CD14-positive monocyte (primary cell): ENCODE results near the gene HSD17B14. TPM values are rescaled to one million over a fixed set of nuclear protein-coding genes. Genes with fewer than 3 reads are reported as not detected.

Experiments
- DNase-seq, 3 donors: peaks; one replicate each; pipeline ENCODE4 v3.0.0-alpha.2; 2011 to 2022
- H2AFZ ChIP-seq: 2 replicates; pipeline ENCODE4 v1.6.0; 2012; ENCODE audit warnings: mild to moderate bottlenecking, low read depth, low read length, inconsistent platforms; ENCODE audit not compliant: insufficient read depth, poor library complexity, severe bottlenecking
- H3K27ac ChIP-seq, 2 donors: 1 replicate in 1 of 2; 2 replicates in 1 of 2; pipeline ENCODE4 v1.5.1; 2012 to 2013; ENCODE audit warnings: low read length in 2 of 2, control low read depth in 1 of 2, inconsistent platforms in 1 of 2, low read depth in 1 of 2, mild to moderate bottlenecking in 1 of 2
- H3K27me3 ChIP-seq, 2 donors: one replicate each; pipeline versions ENCODE4 v1.6.0 to v1.6.1; 2011 to 2013; ENCODE audit warnings: low read length in 2 of 2; ENCODE audit not compliant: control insufficient read depth in 2 of 2, insufficient read depth in 2 of 2
- H3K36me3 ChIP-seq, 2 donors: replicated peaks in 1 of 2; 1 replicate in 1 of 2; 2 replicates in 1 of 2; pipeline versions ENCODE4 v1.5.1 to v1.6.1; 2012 to 2013; ENCODE audit warnings: low read length in 2 of 2, control low read depth in 1 of 2, inconsistent platforms in 1 of 2, mild to moderate bottlenecking in 1 of 2; ENCODE audit not compliant: insufficient read depth in 2 of 2, control insufficient read depth in 1 of 2
- H3K4me1 ChIP-seq, 2 donors: 1 replicate in 1 of 2; 2 replicates in 1 of 2; pipeline versions ENCODE4 v1.5.1 to v1.6.1; 2012 to 2013; ENCODE audit warnings: low read length in 2 of 2, control low read depth in 1 of 2, inconsistent platforms in 1 of 2, mild to moderate bottlenecking in 1 of 2, moderate library complexity in 1 of 2; ENCODE audit not compliant: insufficient read depth in 2 of 2, control insufficient read depth in 1 of 2
- H3K4me2 ChIP-seq: replicated peaks from 2 replicates; pipeline ENCODE3; 2012; ENCODE audit warnings: low read length, moderate library complexity, mild to moderate bottlenecking; ENCODE audit not compliant: poor library complexity, severe bottlenecking; ENCODE audit errors: extremely low read depth
- H3K4me3 ChIP-seq, 3 experiments: fragments of 200-600 bp in 1 of 3; sonication (generic) in 1 of 3; replicated peaks in 1 of 3; 1 replicate in 2 of 3; 2 replicates in 1 of 3; pipeline ENCODE4 v1.5.1; 2011 to 2013; ENCODE audit warnings: low read length in 3 of 3, mild to moderate bottlenecking in 3 of 3, control low read depth in 2 of 3, low read depth in 2 of 3, inconsistent platforms in 1 of 3, moderate library complexity in 1 of 3
- H3K79me2 ChIP-seq: 2 replicates; pipeline ENCODE4 v1.6.0; 2012; ENCODE audit warnings: mild to moderate bottlenecking, control low read depth, inconsistent platforms, low read length, moderate library complexity; ENCODE audit not compliant: insufficient read depth
- H3K9ac ChIP-seq: 2 replicates; pipeline ENCODE4 v1.6.0; 2017; ENCODE audit warnings: low read length, mild to moderate bottlenecking; ENCODE audit not compliant: insufficient read depth, poor library complexity, severe bottlenecking
- H3K9me3 ChIP-seq, 2 donors: replicated peaks in 1 of 2; 1 replicate in 1 of 2; 2 replicates in 1 of 2; pipeline versions ENCODE4 v1.5.1 to v1.6.1; 2012 to 2013; ENCODE audit warnings: low read length in 2 of 2, control low read depth in 1 of 2; ENCODE audit not compliant: control insufficient read depth in 1 of 2, insufficient read depth in 1 of 2
- H4K20me1 ChIP-seq: 2 replicates; pipeline ENCODE4 v1.6.0; 2012; ENCODE audit warnings: mild to moderate bottlenecking, low read length, control low read depth, moderate library complexity; ENCODE audit not compliant: insufficient read depth
- H3K27ac Mint-ChIP-seq, 7 donors: one replicate each; pipeline ENCODE4 v1.8.0; 2020; ENCODE audit warnings: mild to moderate bottlenecking in 7 of 7, mixed read lengths in 7 of 7, moderate library complexity in 6 of 7, inconsistent platforms in 2 of 7
- H3K27me3 Mint-ChIP-seq, 3 donors: one replicate each; pipeline ENCODE4 v1.8.0; 2021 to 2022; ENCODE audit warnings: low read depth in 3 of 3, mild to moderate bottlenecking in 3 of 3, mixed read lengths in 3 of 3, moderate library complexity in 3 of 3, inconsistent platforms in 1 of 3
- H3K36me3 Mint-ChIP-seq, 2 donors: one replicate each; pipeline ENCODE4 v1.8.0; 2020; ENCODE audit warnings: mixed read lengths in 2 of 2, inconsistent platforms in 1 of 2, mild to moderate bottlenecking in 1 of 2
- H3K4me1 Mint-ChIP-seq: one replicate; pipeline ENCODE4 v1.8.0; 2020; ENCODE audit warnings: mild to moderate bottlenecking, mixed read lengths
- H3K4me3 Mint-ChIP-seq, 2 donors: one replicate each; pipeline ENCODE4 v1.8.0; 2020; ENCODE audit warnings: mild to moderate bottlenecking in 2 of 2, mixed read lengths in 2 of 2, moderate library complexity in 1 of 2
- H3K9me3 Mint-ChIP-seq, 7 donors: one replicate each; pipeline ENCODE4 v1.8.0; 2020 to 2022; ENCODE audit warnings: mixed read lengths in 7 of 7, mild to moderate bottlenecking in 6 of 7, moderate library complexity in 6 of 7, inconsistent platforms in 2 of 7
- CTCF ChIP-seq: fragments of 200-600 bp; IDR thresholded peaks from one replicate; pipeline ENCODE4 v1.8.0; 2022; ENCODE audit warnings: antibody characterized with exemption, mild to moderate bottlenecking
- WGBS: methylation state at CpG from one replicate; pipeline ENCODE4 v1.1.5; 2013; ENCODE audit warnings: missing lambda C conversion rate; ENCODE audit not compliant: insufficient coverage; 5-methylcytosine and 5-hydroxymethylcytosine counted together
- intact Hi-C, 2 donors: fragments of 100-400 bp; cut with micrococcal nuclease; formaldehyde crosslinking; loops; one replicate each; pipeline versions ENCODE4 v1.15.0 to v1.15.1; 2023
- polyA plus RNA-seq, 3 donors: library from polyadenylated mRNA; depleted of rRNA in 1 of 3; unstranded in 2 of 3; stranded (reverse) in 1 of 3; fragments of 300-500 nt in 2 of 3; fragments of >200 nt in 1 of 3; fragmentation: Illumina TruSeq in 2 of 3; gene quantifications; 1 replicate in 2 of 3; 2 replicates in 1 of 3; pipeline ENCODE4 v1.2.3, GENCODE V29; 2012 to 2021

Gene HSD17B14
- polyA plus RNA-seq, 3 donors = not detected

- H3K4me3 Mint-ChIP-seq = peak overlapping the region in 1 of 2 donors; percentile 52
- TF ChIP-seq CTCF = no peak
- no peaks in the 10 kb centered on the region for H3K9me3 ChIP-seq
- H4K20me1 ChIP-seq = no peaks in the 10 kb centered on the region
- H3K27ac Mint-ChIP-seq = no peak overlapping the region
- peaks cover 8% of the 10 kb centered on the region for H3K4me1 Mint-ChIP-seq
- intact Hi-C loops = no loop called here
- peaks cover 0 to 9% of the 10 kb centered on the region in 2 donors for H3K27me3 ChIP-seq
- no peak overlapping the region for H3K9ac ChIP-seq
- H3K27ac ChIP-seq = no peak overlapping the region
- WGBS = 56% methylated on average over 2 of the region's 6 CpGs
- no peak for DNase-seq
- H3K9me3 Mint-ChIP-seq = no peaks in the 10 kb centered on the region
- no peak overlapping the region for H3K4me3 ChIP-seq
- peaks cover 7 to 20% (median 9%) of the 10 kb centered on the region in 3 donors for H3K27me3 Mint-ChIP-seq
- H2AFZ ChIP-seq = no peak overlapping the region
- no peaks in the 10 kb centered on the region for H3K79me2 ChIP-seq
- peaks cover 10% of the 10 kb centered on the region in 2 donors for H3K4me1 ChIP-seq
- H3K36me3 Mint-ChIP-seq = no peaks in the 10 kb centered on the region
- no peaks in the 10 kb centered on the region for H3K36me3 ChIP-seq
- H3K4me2 ChIP-seq = no peak overlapping the region
Measured at GRCh38 chr19:48866692-48867091, 30.4 kb upstream of the HSD17B14 start.

- Histone ChIP-seq H3K4me3 (no peak overlapping the region), H3K9me3 (no peaks in the 10 kb centered on the region), H2AFZ (no peak overlapping the region), H3K4me2 (no peak overlapping the region), H3K4me1 (peaks cover under 1 to 13% of the 10 kb centered on the region in 2 donors), H3K79me2 (no peaks in the 10 kb centered on the region), H3K36me3 (no peaks in the 10 kb centered on the region), H3K9ac (no peak overlapping the region), H3K27ac (no peak overlapping the region), H4K20me1 (no peaks in the 10 kb centered on the region), H3K27me3 (peaks cover 0 to 9% of the 10 kb centered on the region in 2 donors)
- Mint-ChIP-seq H3K4me1 (peaks cover 9% of the 10 kb centered on the region), H3K36me3 (no peaks in the 10 kb centered on the region), H3K9me3 (peaks cover 0 to 3% (median 0%) of the 10 kb centered on the region in 7 donors), H3K27ac (no peak overlapping the region), H3K4me3 (no peak overlapping the region), H3K27me3 (peaks cover 6 to 20% (median 10%) of the 10 kb centered on the region in 3 donors)
- no peak for DNase-seq
- no CpG with 5 or more reads among the region's 7 CpGs for WGBS
- no peak for TF ChIP-seq CTCF
- intact Hi-C loops = no loop called here
Measured at GRCh38 chr19:48862827-48863226, 26.5 kb upstream of the HSD17B14 start.
